Liver (tissue), 9 donors: Measurements from ENCODE around the gene SLCO2A1. TPM values are rescaled to one million over a fixed set of nuclear protein-coding genes. Genes with fewer than 3 reads are reported as not detected.

Experiments used
- DNase-seq: peaks from one replicate; pipeline ENCODE4 v3.0.0-alpha.2; 2017; ENCODE audit warnings: low spot score
- H3K27ac ChIP-seq, 2 donors: one replicate each; pipeline ENCODE4 v1.7.0; 2013; ENCODE audit warnings: inconsistent platforms in 2 of 2, low read length in 2 of 2, control low read depth in 1 of 2, low read depth in 1 of 2, mild to moderate bottlenecking in 1 of 2
- H3K27me3 ChIP-seq, 4 donors: one replicate each; pipeline versions ENCODE4 v1.6.1 to v1.7.0; 2013; ENCODE audit warnings: low read length in 3 of 4, inconsistent platforms in 1 of 4, mild to moderate bottlenecking in 1 of 4, moderate library complexity in 1 of 4; ENCODE audit not compliant: control insufficient read depth in 4 of 4, insufficient read depth in 4 of 4
- H3K36me3 ChIP-seq, 4 donors: one replicate each; pipeline versions ENCODE4 v1.6.1 to v1.7.0; 2013; ENCODE audit warnings: low read length in 3 of 4, mild to moderate bottlenecking in 3 of 4, low read depth in 1 of 4, moderate library complexity in 1 of 4; ENCODE audit not compliant: control insufficient read depth in 4 of 4, insufficient read depth in 3 of 4
- H3K4me1 ChIP-seq, 4 donors: one replicate each; pipeline versions ENCODE4 v1.6.1 to v1.7.0; 2013; ENCODE audit warnings: low read length in 3 of 4, mild to moderate bottlenecking in 3 of 4, moderate library complexity in 1 of 4; ENCODE audit not compliant: control insufficient read depth in 4 of 4, insufficient read depth in 4 of 4
- H3K4me3 ChIP-seq, 3 donors: one replicate each; pipeline versions ENCODE4 v1.6.1 to v1.7.0; 2013; ENCODE audit warnings: low read length in 3 of 3, control low read depth in 1 of 3, low read depth in 1 of 3, mild to moderate bottlenecking in 1 of 3
- H3K9ac ChIP-seq, 2 donors: one replicate each; pipeline ENCODE4 v1.7.0; 2013; ENCODE audit warnings: low read length in 2 of 2, mild to moderate bottlenecking in 2 of 2, moderate library complexity in 2 of 2, control low read depth in 1 of 2, low read depth in 1 of 2
- H3K9me3 ChIP-seq, 4 donors: one replicate each; pipeline versions ENCODE4 v1.6.1 to v1.7.0; 2013; ENCODE audit warnings: low read length in 3 of 4; ENCODE audit not compliant: control insufficient read depth in 4 of 4
- ATF3 ChIP-seq: IDR thresholded peaks from 2 replicates; pipeline ENCODE4 v1.6.1; 2016; ENCODE audit warnings: antibody characterized with exemption
- CTCF ChIP-seq: fragments of 150-350 bp; IDR thresholded peaks from 2 replicates; pipeline ENCODE4 v1.5.1; 2017; ENCODE audit warnings: improper control_type of control experiment, low read depth, low read length; ENCODE audit not compliant: missing input control
- EGR1 ChIP-seq, 2 donors: IDR thresholded peaks; 2 replicates each; pipeline ENCODE4 v1.6.1; 2016 to 2018; ENCODE audit warnings: antibody characterized with exemption in 2 of 2, low read depth in 2 of 2
- FOXA1 ChIP-seq: IDR thresholded peaks from 2 replicates; pipeline ENCODE4 v1.6.1; 2016; ENCODE audit warnings: antibody characterized with exemption
- FOXA2 ChIP-seq: IDR thresholded peaks from 2 replicates; pipeline ENCODE4 v1.6.1; 2016; ENCODE audit warnings: antibody characterized with exemption
- GABPA ChIP-seq, 2 donors: IDR thresholded peaks in 1 of 2; conservative IDR thresholded peaks in 1 of 2; 2 replicates each; pipeline ENCODE4 v1.6.1; 2016; ENCODE audit warnings: antibody characterized with exemption in 2 of 2, mild to moderate bottlenecking in 1 of 2, moderate library complexity in 1 of 2
- HNF4A ChIP-seq, 2 donors: conservative IDR thresholded peaks; 2 replicates each; pipeline ENCODE4 v1.6.1; 2016; ENCODE audit warnings: antibody characterized with exemption in 2 of 2, mild to moderate bottlenecking in 2 of 2
- HNF4G ChIP-seq: IDR thresholded peaks from 2 replicates; pipeline ENCODE4 v1.6.1; 2016; ENCODE audit warnings: antibody characterized with exemption
- JUND ChIP-seq, 2 donors: IDR thresholded peaks; 2 replicates each; pipeline ENCODE4 v1.6.1; 2016; ENCODE audit warnings: antibody characterized with exemption in 2 of 2
- NR2F2 ChIP-seq: IDR thresholded peaks from 2 replicates; pipeline ENCODE4 v1.6.1; 2016; ENCODE audit warnings: antibody characterized with exemption
- RAD21 ChIP-seq, 2 donors: IDR thresholded peaks; 2 replicates each; pipeline ENCODE4 v1.6.1; 2016; ENCODE audit warnings: antibody characterized with exemption in 2 of 2, mild to moderate bottlenecking in 2 of 2
- REST ChIP-seq: IDR thresholded peaks from 2 replicates; pipeline ENCODE4 v1.6.1; 2016; ENCODE audit warnings: antibody characterized with exemption, mild to moderate bottlenecking
- RXRA ChIP-seq, 2 donors: IDR thresholded peaks; 2 replicates each; pipeline ENCODE4 v1.6.1; 2017 to 2018; ENCODE audit warnings: antibody characterized with exemption in 2 of 2, mild to moderate bottlenecking in 1 of 2
- SP1 ChIP-seq: IDR thresholded peaks from 2 replicates; pipeline ENCODE4 v1.6.1; 2018; ENCODE audit warnings: antibody characterized with exemption, mild to moderate bottlenecking
- TAF1 ChIP-seq: conservative IDR thresholded peaks from 2 replicates; pipeline ENCODE4 v1.6.1; 2016; ENCODE audit warnings: antibody characterized with exemption, mild to moderate bottlenecking
- YY1 ChIP-seq: IDR thresholded peaks from 2 replicates; pipeline ENCODE4 v1.6.1; 2016; ENCODE audit warnings: antibody characterized with exemption, mild to moderate bottlenecking
- ZBTB33 ChIP-seq: IDR thresholded peaks from 2 replicates; pipeline ENCODE4 v1.6.1; 2016; ENCODE audit warnings: antibody characterized with exemption
- WGBS: extraction: QIAGEN DNeasy Blood & Tissue Kit; methylation state at CpG from one replicate; pipeline ENCODE4 v1.1.7; 2013; 5-methylcytosine and 5-hydroxymethylcytosine counted together
- polyA plus RNA-seq, 2 donors: library from polyadenylated mRNA; stranded (reverse) in 1 of 2; unstranded in 1 of 2; fragments of 200-250 nt in 1 of 2; fragments of >200 nt in 1 of 2; fragmentation: Nextera tagmentation in 1 of 2; extraction: Ambion mirVana in 1 of 2; gene quantifications; one replicate each; pipeline versions ENCODE4 v1.2.1 to v1.2.3, GENCODE V29; 2013 to 2015
- total RNA-seq, 2 donors: library from RNA; depleted of rRNA; stranded (reverse); fragments of >200 nt; gene quantifications; one replicate each; pipeline ENCODE4 v1.2.3, GENCODE V29; 2014
- donor health status: healthy.
- donor health status: healthy.
- donor health status: healthy.
- donor health status: healthy.
- donor health status: healthy.

The SLCO2A1 gene
- total and polyA plus RNA-seq, 4 donors: 0.56 to 3.1 (median 2.2) TPM

- no peak for TF ChIP-seq NR2F2
- TF ChIP-seq HNF4G: no peak
- no peak for TF ChIP-seq GABPA (IDR thresholded peaks at IDR 0.05 in 1 of 2, conservative IDR thresholded peaks at IDR 0.05 in 1 of 2)
- no peak for TF ChIP-seq TAF1
- no peaks in the 10 kb centered on the region for H3K9me3 ChIP-seq
- H3K4me1 ChIP-seq: peaks cover 0 to 3% (median 0%) of the 10 kb centered on the region in 4 donors
- H3K27me3 ChIP-seq: no peaks in the 10 kb centered on the region
- H3K36me3 ChIP-seq: no peaks in the 10 kb centered on the region
- no peak overlapping the region for H3K9ac ChIP-seq
- no peak overlapping the region for H3K4me3 ChIP-seq
- H3K27ac ChIP-seq: no peak overlapping the region
- 75% methylated on average over 2 of the region's 2 CpGs for WGBS
- no peak for DNase-seq
Observed at GRCh38 chr3:133944181-133944580, 85.5 kb downstream of the SLCO2A1 start.

DNA sequence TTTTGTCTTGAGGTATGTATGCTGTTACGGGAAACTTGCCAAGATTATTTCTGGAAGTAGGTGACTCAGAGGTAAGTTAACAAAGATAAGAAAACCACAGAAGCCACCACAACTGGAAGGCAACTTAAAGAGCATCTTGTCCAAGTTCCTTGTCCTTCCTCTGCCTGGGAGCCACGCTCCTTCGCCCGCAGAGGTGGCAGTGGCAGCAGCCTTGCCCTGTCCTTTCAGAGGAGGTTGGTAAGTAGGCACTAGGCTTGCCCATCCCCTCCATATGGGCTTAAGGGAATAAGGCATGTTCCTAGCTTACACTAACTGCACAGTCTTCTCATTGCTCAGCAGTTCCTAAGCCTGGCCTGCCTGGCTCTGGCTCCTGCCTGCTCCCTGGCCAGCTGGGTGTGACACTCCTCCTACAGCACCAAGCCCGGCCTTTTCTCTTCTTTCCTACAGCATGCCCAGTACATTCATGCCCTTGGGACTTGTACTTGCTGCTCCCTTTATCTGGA lies 86.0 kb downstream of the SLCO2A1 start:
- H3K9ac ChIP-seq: no peak overlapping the region
- H3K27ac ChIP-seq: no peak overlapping the region
- peaks cover 0 to 3% (median 0%) of the 10 kb centered on the region in 4 donors for H3K4me1 ChIP-seq
- DNase-seq: no peak
- H3K4me3 ChIP-seq: no peak overlapping the region
- WGBS: 84% methylated on average over 5 of the region's 5 CpGs
- H3K27me3 ChIP-seq: no peaks in the 10 kb centered on the region
- H3K9me3 ChIP-seq: no peaks in the 10 kb centered on the region
- no peaks in the 10 kb centered on the region for H3K36me3 ChIP-seq
- TF ChIP-seq RXRA (IDR thresholded peaks at IDR 0.05): no peak
- TF ChIP-seq SP1: no peak
- TF ChIP-seq CTCF: no peak
- TF ChIP-seq REST: no peak
- TF ChIP-seq EGR1 (IDR thresholded peaks at IDR 0.05; ENCODE audit: low read depth in 2 of 2): no peak
- no peak for TF ChIP-seq FOXA1
- no peak for TF ChIP-seq FOXA2

GRCh38 chr3:133943031-133943535 lies 86.6 kb downstream of the SLCO2A1 start:
- Histone ChIP-seq H3K27ac (no peak overlapping the region), H3K4me1 (peaks cover 0 to 3% (median 0%) of the 10 kb centered on the region in 4 donors)
- no peak for TF ChIP-seq SP1
- TF ChIP-seq TAF1: no peak
- TF ChIP-seq EGR1 (IDR thresholded peaks at IDR 0.05; ENCODE audit: low read depth in 2 of 2): no peak
- no peak for TF ChIP-seq RAD21 (IDR thresholded peaks at IDR 0.05)
- TF ChIP-seq GABPA (IDR thresholded peaks at IDR 0.05 in 1 of 2, conservative IDR thresholded peaks at IDR 0.05 in 1 of 2): no peak
- no peak for TF ChIP-seq ATF3
- no peak for TF ChIP-seq HNF4A (conservative IDR thresholded peaks at IDR 0.05)
- no peak for TF ChIP-seq JUND (IDR thresholded peaks at IDR 0.05)
- no peak for TF ChIP-seq RXRA (IDR thresholded peaks at IDR 0.05)
- TF ChIP-seq HNF4G: no peak
- no peak for TF ChIP-seq ZBTB33
- TF ChIP-seq CTCF: no peak
- no peak for TF ChIP-seq YY1
- no peak for TF ChIP-seq FOXA2

More at GRCh38 chr3:133943031-133943535, 86.6 kb downstream of the SLCO2A1 start:
- WGBS: 94% methylated on average over 2 of the region's 2 CpGs
- DNase-seq: no peak
- Histone ChIP-seq H3K36me3 (no peaks in the 10 kb centered on the region), H3K9ac (no peak overlapping the region), H3K27me3 (no peaks in the 10 kb centered on the region), H3K4me3 (no peak overlapping the region), H3K9me3 (no peaks in the 10 kb centered on the region)
